ENCODE results near the gene ATG13. TPM values are rescaled to one million over a fixed set of nuclear protein-coding genes. Genes with fewer than 3 reads are reported as not detected.

Gene ATG13
- total RNA-seq, 1 donor from 2014 or later = 39.0 TPM

DNA sequence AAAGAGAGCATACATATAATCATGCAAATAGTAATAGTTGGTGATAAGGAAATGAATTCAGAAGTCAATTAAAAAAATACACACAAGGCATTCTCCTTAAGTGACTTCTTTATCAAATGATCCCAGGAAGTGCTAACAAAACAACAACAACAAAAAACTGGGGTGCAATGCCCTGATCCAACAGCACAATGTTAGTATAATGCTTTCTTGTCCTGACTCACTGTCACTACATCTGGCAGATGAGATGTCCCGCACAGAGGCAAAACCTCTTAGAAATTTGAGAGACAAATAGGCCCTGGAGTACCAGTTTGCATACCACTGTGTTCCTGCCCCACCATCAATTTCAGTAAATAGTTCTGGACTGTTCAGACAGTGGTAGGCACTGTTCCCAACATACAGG lies 12.6 kb upstream of the ATG13 start:
- H3K27me3 ChIP-seq = no peaks in the 10 kb centered on the region
- DNase-seq (ENCODE audit: extremely low spot score in 2 of 2) = no peak
- intact Hi-C loops (cut with DNase I) = no loop called here
- H3K27ac ChIP-seq = no peak overlapping the region
- H3K4me1 ChIP-seq = no peaks in the 10 kb centered on the region
- H3K36me3 ChIP-seq = no peaks in the 10 kb centered on the region
- H3K4me3 ChIP-seq = no peak overlapping the region
- TF ChIP-seq, protein P1, sequence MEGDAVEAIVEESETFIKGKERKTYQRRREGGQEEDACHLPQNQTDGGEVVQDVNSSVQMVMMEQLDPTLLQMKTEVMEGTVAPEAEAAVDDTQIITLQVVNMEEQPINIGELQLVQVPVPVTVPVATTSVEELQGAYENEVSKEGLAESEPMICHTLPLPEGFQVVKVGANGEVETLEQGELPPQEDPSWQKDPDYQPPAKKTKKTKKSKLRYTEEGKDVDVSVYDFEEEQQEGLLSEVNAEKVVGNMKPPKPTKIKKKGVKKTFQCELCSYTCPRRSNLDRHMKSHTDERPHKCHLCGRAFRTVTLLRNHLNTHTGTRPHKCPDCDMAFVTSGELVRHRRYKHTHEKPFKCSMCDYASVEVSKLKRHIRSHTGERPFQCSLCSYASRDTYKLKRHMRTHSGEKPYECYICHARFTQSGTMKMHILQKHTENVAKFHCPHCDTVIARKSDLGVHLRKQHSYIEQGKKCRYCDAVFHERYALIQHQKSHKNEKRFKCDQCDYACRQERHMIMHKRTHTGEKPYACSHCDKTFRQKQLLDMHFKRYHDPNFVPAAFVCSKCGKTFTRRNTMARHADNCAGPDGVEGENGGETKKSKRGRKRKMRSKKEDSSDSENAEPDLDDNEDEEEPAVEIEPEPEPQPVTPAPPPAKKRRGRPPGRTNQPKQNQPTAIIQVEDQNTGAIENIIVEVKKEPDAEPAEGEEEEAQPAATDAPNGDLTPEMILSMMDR (IDR thresholded peaks at IDR 0.05) = no peak
- TF ChIP-seq POLR2A (IDR thresholded peaks at IDR 0.05) = no peak
- no peak for TF ChIP-seq POLR2AphosphoS5 (IDR thresholded peaks at IDR 0.05; ENCODE audit: insufficient read depth in 1 of 2, low read depth in 1 of 2)
- no peaks in the 10 kb centered on the region for H3K9me3 ChIP-seq

DNA sequence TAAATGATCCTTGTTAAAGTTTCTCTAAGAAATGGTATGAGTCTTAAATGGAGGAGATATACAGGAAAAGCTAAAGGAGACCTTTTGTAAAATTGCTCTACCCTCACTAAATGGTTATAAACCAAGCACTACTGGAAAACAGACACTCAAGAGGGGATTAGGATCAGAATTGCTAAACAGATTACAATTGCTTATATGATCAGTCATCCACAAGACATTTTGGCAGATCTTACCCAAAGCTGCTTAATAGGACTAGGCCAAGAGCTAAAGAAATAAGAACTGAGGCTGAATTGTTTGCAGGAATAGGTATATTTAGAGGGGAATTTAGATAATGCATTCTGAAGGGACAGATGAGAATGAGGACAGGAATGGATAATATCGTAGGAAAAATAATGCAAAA lies 9.8 kb upstream of the ATG13 start:
- H3K4me3 ChIP-seq = no peak overlapping the region
- H3K9me3 ChIP-seq = no peaks in the 10 kb centered on the region
- H3K27me3 ChIP-seq = no peaks in the 10 kb centered on the region
- H3K4me1 ChIP-seq = no peaks in the 10 kb centered on the region
- H3K36me3 ChIP-seq = no peaks in the 10 kb centered on the region
- no peak for TF ChIP-seq POLR2AphosphoS5 (IDR thresholded peaks at IDR 0.05; ENCODE audit: insufficient read depth in 1 of 2, low read depth in 1 of 2)
- TF ChIP-seq POLR2A (IDR thresholded peaks at IDR 0.05) = no peak
- TF ChIP-seq, protein P1 (IDR thresholded peaks at IDR 0.05) = no peak
- no peak overlapping the region for H3K27ac ChIP-seq
- intact Hi-C loops (cut with DNase I) = no loop called here
- no peak for DNase-seq (ENCODE audit: extremely low spot score in 2 of 2)

DNA sequence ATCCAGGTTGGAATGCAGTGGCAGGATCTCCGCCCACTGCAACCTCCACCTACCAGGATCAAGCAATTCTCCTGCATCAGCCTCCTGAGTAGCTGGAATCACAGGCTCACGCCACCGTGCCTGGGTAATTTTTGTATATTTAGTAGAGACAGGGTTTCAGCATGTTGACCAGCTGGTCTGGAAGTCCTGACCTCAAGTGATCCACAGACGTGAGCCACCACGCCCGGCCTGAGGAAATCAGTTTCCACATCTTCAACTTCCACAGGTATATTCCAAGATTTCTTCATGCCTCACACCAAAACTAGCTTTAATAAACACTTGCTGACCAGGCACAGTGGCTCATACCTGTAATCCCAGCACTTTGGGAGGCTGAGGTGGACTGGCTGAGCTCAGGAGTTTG lies 8.0 kb upstream of the ATG13 start:
- H3K9me3 ChIP-seq = no peaks in the 10 kb centered on the region
- no peaks in the 10 kb centered on the region for H3K27me3 ChIP-seq
- H3K27ac ChIP-seq = no peak overlapping the region
- intact Hi-C loops (cut with DNase I) = no loop called here
- no peaks in the 10 kb centered on the region for H3K4me1 ChIP-seq
- no peak overlapping the region for H3K4me3 ChIP-seq
- H3K36me3 ChIP-seq = no peaks in the 10 kb centered on the region
- TF ChIP-seq, protein P1 (IDR thresholded peaks at IDR 0.05) = no peak
- no peak for TF ChIP-seq POLR2A (IDR thresholded peaks at IDR 0.05)
- TF ChIP-seq POLR2AphosphoS5 (IDR thresholded peaks at IDR 0.05; ENCODE audit: insufficient read depth in 1 of 2, low read depth in 1 of 2) = no peak
- DNase-seq (ENCODE audit: extremely low spot score in 2 of 2) = no peak

DNA sequence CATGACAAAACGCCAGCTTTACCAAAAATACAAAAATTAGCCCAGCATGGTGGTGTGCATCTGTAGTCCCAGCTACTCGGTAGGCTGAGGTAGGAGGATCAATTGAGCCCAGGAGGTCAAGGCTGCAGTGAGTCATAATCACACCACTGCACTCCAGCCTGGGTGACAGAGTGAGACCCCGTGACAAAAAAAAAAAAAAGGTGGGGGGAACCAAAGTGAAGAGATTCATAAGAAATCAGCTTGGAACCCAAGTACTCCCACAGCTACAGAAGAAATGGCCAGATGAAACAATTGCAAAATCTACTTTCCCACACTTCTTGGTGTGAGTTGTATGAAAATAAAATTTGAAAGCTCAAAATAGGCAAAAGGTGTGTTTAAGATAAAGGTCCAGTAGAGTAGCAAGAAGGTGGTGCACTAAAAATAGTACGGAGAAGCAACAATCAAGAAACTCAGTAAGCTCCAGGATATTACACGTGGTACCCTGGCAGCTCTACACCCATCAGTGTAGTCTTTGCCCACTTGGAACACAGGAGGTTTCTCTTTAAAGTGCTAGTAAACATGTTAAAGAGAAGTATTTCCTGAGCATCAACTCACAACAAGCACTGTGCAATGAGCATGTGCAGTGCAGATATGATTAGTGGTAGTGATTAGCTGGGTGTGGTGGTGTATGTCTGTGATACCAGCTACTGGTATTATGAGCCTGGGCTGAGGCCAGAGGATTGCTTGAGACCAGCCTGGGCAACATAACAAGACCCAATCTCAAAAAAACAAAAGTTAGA lies 5.6 kb upstream of the ATG13 start:
- no peaks in the 10 kb centered on the region for H3K27me3 ChIP-seq
- H3K27ac ChIP-seq = no peak overlapping the region
- H3K4me1 ChIP-seq = peaks cover 6% of the 10 kb centered on the region
- no peak for DNase-seq (ENCODE audit: extremely low spot score in 2 of 2)
- H3K36me3 ChIP-seq = no peaks in the 10 kb centered on the region
- no peak overlapping the region for H3K4me3 ChIP-seq
- no peaks in the 10 kb centered on the region for H3K9me3 ChIP-seq
- TF ChIP-seq, protein P1 (IDR thresholded peaks at IDR 0.05) = no peak
- TF ChIP-seq POLR2A (IDR thresholded peaks at IDR 0.05) (no peak), POLR2AphosphoS5 (IDR thresholded peaks at IDR 0.05; ENCODE audit: insufficient read depth in 1 of 2, low read depth in 1 of 2) (no peak)
- intact Hi-C loops (cut with DNase I) = loop anchor here (10.0 kb wide), 1 partner anchor 227 kb away; the partner anchor contains the start of gene MDK

DNA sequence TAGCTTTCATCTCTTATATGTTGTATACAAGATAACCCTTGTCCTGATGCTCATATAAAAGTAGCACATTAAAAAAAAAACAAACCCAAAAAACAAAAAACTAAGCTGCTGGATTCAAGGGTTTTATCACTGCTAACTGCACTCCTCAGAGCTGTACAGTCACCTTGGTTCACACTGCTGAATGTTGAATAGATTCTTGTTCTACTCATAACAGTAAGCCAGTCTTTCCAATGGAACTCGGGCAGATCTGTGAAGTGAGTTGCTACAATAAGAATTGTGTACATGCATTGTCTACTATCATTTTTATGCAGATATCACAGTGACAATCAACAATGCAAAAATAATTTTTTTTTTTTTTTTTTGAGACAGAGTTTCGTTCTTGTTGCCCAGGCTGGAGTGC lies 5.0 kb upstream of the ATG13 start:
- intact Hi-C loops (cut with DNase I) = loop anchor here (10.0 kb wide), 1 partner anchor 228 kb away; the partner anchor contains the start of gene MDK
- DNase-seq (ENCODE audit: extremely low spot score in 2 of 2) = no peak
- H3K27ac ChIP-seq = no peak overlapping the region
- no peak overlapping the region for H3K4me3 ChIP-seq
- no peaks in the 10 kb centered on the region for H3K36me3 ChIP-seq
- TF ChIP-seq, protein P1 (IDR thresholded peaks at IDR 0.05) = no peak
- no peak for TF ChIP-seq POLR2AphosphoS5 (IDR thresholded peaks at IDR 0.05; ENCODE audit: insufficient read depth in 1 of 2, low read depth in 1 of 2)
- no peak for TF ChIP-seq POLR2A (IDR thresholded peaks at IDR 0.05)
- H3K4me1 ChIP-seq = peaks cover 6% of the 10 kb centered on the region
- H3K27me3 ChIP-seq = no peaks in the 10 kb centered on the region
- no peaks in the 10 kb centered on the region for H3K9me3 ChIP-seq
